Kidney epithelial cell (primary cell): Measurements from ENCODE around the gene PLIN3. TPM values are rescaled to one million over a fixed set of nuclear protein-coding genes. Genes with fewer than 3 reads are reported as not detected.
"Not testable (repeated sequence)": the region's sequence is repeated elsewhere in the genome, so short reads cannot be mapped to it uniquely, and the experiment has no call there.

Experiments used
- DNase-seq: peaks from one replicate; pipeline ENCODE4 v3.0.0-alpha.2; 2010; ENCODE audit warnings: low read depth
- H3K27me3 ChIP-seq: 2 replicates; pipeline ENCODE4 v1.6.0; 2011; ENCODE audit warnings: low read length; ENCODE audit not compliant: control insufficient read depth, insufficient read depth
- H3K36me3 ChIP-seq: 2 replicates; pipeline ENCODE4 v1.5.1; 2011; ENCODE audit warnings: low read length; ENCODE audit not compliant: control insufficient read depth, insufficient read depth
- H3K4me3 ChIP-seq: 2 replicates; pipeline ENCODE4 v1.5.1; 2011; ENCODE audit warnings: low read depth, mild to moderate bottlenecking, control low read depth, low read length
- total RNA-seq: library from RNA; depleted of rRNA; stranded (reverse); fragments of >200 nt; gene quantifications from 2 replicates; pipeline ENCODE4 v1.2.3, GENCODE V29; 2015
- TF ChIP-seq, protein P1 (sequence below): IDR thresholded peaks from 2 replicates; pipeline ENCODE4 v1.5.1; 2011; ENCODE audit warnings: mild to moderate bottlenecking, moderate library complexity, low read length, control low read depth, inconsistent platforms; ENCODE audit not compliant: insufficient read depth, poor library complexity, severe bottlenecking

The PLIN3 gene
- total RNA-seq, 1 donor from 2014 or later, result 59.5 TPM

DNA sequence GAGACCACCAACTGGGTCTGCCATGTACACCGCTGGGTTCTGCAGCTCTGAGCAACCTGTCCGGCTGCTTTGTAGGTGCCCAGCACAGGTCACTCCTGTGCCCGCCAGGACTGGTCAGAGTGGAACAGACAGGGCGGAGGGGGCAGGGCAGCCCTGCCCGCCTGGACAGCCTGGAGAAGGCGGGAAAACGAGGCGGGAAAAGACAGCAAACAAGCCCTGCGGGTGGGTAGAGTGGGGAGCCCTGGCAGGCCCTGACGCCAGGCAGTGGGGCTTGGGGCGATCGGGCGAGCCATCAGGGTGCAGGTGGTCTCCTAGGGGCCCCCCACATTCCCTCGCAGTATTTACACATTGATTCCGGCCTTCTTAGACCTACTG, 41.3 kb upstream of the PLIN3 start:
- H3K36me3 ChIP-seq, result no peaks in the 10 kb centered on the region
- no peaks in the 10 kb centered on the region for H3K27me3 ChIP-seq
- TF ChIP-seq, protein P1, sequence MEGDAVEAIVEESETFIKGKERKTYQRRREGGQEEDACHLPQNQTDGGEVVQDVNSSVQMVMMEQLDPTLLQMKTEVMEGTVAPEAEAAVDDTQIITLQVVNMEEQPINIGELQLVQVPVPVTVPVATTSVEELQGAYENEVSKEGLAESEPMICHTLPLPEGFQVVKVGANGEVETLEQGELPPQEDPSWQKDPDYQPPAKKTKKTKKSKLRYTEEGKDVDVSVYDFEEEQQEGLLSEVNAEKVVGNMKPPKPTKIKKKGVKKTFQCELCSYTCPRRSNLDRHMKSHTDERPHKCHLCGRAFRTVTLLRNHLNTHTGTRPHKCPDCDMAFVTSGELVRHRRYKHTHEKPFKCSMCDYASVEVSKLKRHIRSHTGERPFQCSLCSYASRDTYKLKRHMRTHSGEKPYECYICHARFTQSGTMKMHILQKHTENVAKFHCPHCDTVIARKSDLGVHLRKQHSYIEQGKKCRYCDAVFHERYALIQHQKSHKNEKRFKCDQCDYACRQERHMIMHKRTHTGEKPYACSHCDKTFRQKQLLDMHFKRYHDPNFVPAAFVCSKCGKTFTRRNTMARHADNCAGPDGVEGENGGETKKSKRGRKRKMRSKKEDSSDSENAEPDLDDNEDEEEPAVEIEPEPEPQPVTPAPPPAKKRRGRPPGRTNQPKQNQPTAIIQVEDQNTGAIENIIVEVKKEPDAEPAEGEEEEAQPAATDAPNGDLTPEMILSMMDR, result no peak
- H3K4me3 ChIP-seq, result no peak overlapping the region
- no peak for DNase-seq

- Histone ChIP-seq H3K27me3 (no peaks in the 10 kb centered on the region), H3K36me3 (no peaks in the 10 kb centered on the region), H3K4me3 (no peak overlapping the region)
- TF ChIP-seq, protein P1, result no peak
- DNase-seq, result no peak
These were observed 40.9 kb upstream of the PLIN3 start for GRCh38 chr19:4908360-4908759.

DNA sequence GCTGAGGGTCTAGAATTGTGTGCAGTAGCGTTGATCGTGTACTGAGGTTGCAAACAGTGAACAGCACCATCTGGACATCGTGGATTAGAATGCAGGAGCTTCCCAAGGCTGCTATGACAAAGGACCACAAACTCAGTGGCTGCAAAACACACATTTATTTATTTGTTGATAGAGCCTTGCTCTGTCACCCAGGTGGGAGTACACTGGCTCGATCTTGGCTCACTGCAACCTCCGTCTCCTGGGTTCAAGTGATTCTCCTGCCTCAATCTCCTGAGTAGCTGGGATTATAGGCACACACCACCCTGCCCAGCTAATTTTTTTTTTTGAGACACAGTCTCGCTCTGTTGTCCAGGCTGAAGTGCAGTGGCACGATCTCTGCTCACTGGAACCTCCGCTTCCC, 39.5 kb upstream of the PLIN3 start:
- no peak for DNase-seq
- Histone ChIP-seq H3K36me3 (no peaks in the 10 kb centered on the region), H3K4me3 (no peak overlapping the region), H3K27me3 (no peaks in the 10 kb centered on the region)
- TF ChIP-seq, protein P1, result peak; percentile 4

DNA sequence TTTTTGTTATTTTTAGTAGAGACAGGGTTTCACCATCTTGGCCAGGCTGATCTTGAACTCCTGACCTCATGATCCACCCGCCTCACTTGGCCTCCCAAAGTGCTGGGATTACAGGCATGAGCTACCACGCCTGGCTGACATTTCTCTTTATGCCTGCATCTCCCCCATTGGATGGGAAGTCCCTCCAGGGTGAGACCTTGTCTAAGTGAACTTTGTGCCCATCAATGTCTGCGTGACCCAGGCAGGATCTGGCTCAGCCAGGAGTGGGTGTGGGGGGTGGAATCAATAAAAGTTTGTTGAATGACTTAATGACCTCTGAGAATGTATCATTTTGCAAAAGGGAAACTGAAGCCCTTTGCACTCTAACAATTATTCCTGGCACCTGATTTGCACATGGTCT, 37.0 kb upstream of the PLIN3 start:
- DNase-seq, result no peak
- no peaks in the 10 kb centered on the region for H3K36me3 ChIP-seq
- no peaks in the 10 kb centered on the region for H3K27me3 ChIP-seq
- TF ChIP-seq, protein P1, result no peak
- H3K4me3 ChIP-seq, result no peak overlapping the region

- H3K27me3 ChIP-seq, result no peaks in the 10 kb centered on the region
- TF ChIP-seq, protein P1, result no peak
- DNase-seq, result no peak
- H3K36me3 ChIP-seq, result no peaks in the 10 kb centered on the region
- H3K4me3 ChIP-seq, result no peak within 1 kb of the TSS
These were observed 35.3 kb upstream of the PLIN3 start, which contains the start of gene ARRDC5 for GRCh38 chr19:4902796-4903195. Gene ARRDC5, minus strand, starts transcription at chr19:4902896. Its CDS starts 71 bp downstream, at chr19:4902825.

GRCh38 chr19:4900879-4901278, 33.4 kb upstream of the PLIN3 start:
- H3K4me3 ChIP-seq, H3K36me3 ChIP-seq, H3K27me3 ChIP-seq, DNase-seq: not testable (repeated sequence)
